Left ventricle myocardium inferior (tissue), 1 donor: ENCODE data around the gene BRPF1. TPM values are rescaled to one million over a fixed set of nuclear protein-coding genes. Genes with fewer than 3 reads are reported as not detected.
A peak's percentile ranks its signal among the peaks of the same experiment; 100 is the strongest.

Experiments
- DNase-seq: peaks from one replicate; pipeline ENCODE4 v3.0.0-alpha.2; 2020
- H3K27ac ChIP-seq: fragments of 200-600 bp; replicated peaks from 2 replicates; pipeline ENCODE4 v1.8.0; 2021
- H3K27me3 ChIP-seq: fragments of 200-600 bp; 2 replicates; pipeline ENCODE4 v1.8.0; 2021; ENCODE audit warnings: low read depth
- H3K36me3 ChIP-seq: fragments of 200-600 bp; 2 replicates; pipeline ENCODE4 v1.8.0; 2021
- H3K4me1 ChIP-seq: fragments of 200-600 bp; 2 replicates; pipeline ENCODE4 v1.8.0; 2021
- H3K4me3 ChIP-seq: fragments of 200-600 bp; 2 replicates; pipeline ENCODE4 v1.8.0; 2021; ENCODE audit warnings: mild to moderate bottlenecking, moderate library complexity
- H3K9me3 ChIP-seq: fragments of 200-600 bp; replicated peaks from 2 replicates; pipeline ENCODE4 v1.8.0; 2021
- CTCF ChIP-seq: fragments of 200-600 bp; IDR thresholded peaks from 2 replicates; pipeline ENCODE4 v1.8.0; 2021; ENCODE audit warnings: antibody characterized with exemption, mild to moderate bottlenecking, borderline replicate concordance
- intact Hi-C: fragments of 100-400 bp; cut with micrococcal nuclease; formaldehyde crosslinking; loops from one replicate; pipeline ENCODE4 v1.11.0; 2022
- total RNA-seq: library from RNA; stranded (reverse); fragmentation: NEBNext Ultra II Directional; extraction: Animal tissue kit (Norgen Biotek cat#: 25700); gene quantifications from one replicate; pipeline ENCODE4 v1.2.1, GENCODE V29; 2021
- donor health status: DM: no; HTN: yes; CAD: no; lungs with severe emphysema.

Gene BRPF1
- total RNA-seq, 1 donor from 2014 or later: 9.4 TPM

- H3K27ac ChIP-seq: peak within 1 kb of the TSS; percentile 99
- peak; percentile 33 for TF ChIP-seq CTCF
- no peaks in the 10 kb centered on the region for H3K27me3 ChIP-seq
- DNase-seq: peak; percentile 94
- H3K4me3 ChIP-seq: peak within 1 kb of the TSS; percentile 98
- no peaks in the 10 kb centered on the region for H3K9me3 ChIP-seq
- intact Hi-C loops: no loop called here
- peaks cover 55% of the 10 kb centered on the region for H3K36me3 ChIP-seq
- H3K4me1 ChIP-seq: peaks cover 61% of the 10 kb centered on the region
Measured at GRCh38 chr3:9792405-9793160, 61.0 kb downstream of the BRPF1 start, which contains the start of the genes ARPC4 and TADA3. Gene ARPC4 (plus strand): TSS chr3:9793082. CDS start chr3:9793122, 40 bp downstream. Gene TADA3 (minus strand): TSS chr3:9792473. CDS start chr3:9791466, 1,007 bp downstream.

GRCh38 chr3:9793161-9793781 is 61.7 kb downstream of the BRPF1 start:
- Histone ChIP-seq H3K27me3 (no peaks in the 10 kb centered on the region), H3K4me3 (peak overlapping the region; percentile 98), H3K27ac (peak overlapping the region; percentile 99), H3K9me3 (no peaks in the 10 kb centered on the region), H3K4me1 (peaks cover 61% of the 10 kb centered on the region), H3K36me3 (peaks cover 56% of the 10 kb centered on the region)
- TF ChIP-seq CTCF: no peak
- no peak for DNase-seq
- intact Hi-C loops: no loop called here

DNA sequence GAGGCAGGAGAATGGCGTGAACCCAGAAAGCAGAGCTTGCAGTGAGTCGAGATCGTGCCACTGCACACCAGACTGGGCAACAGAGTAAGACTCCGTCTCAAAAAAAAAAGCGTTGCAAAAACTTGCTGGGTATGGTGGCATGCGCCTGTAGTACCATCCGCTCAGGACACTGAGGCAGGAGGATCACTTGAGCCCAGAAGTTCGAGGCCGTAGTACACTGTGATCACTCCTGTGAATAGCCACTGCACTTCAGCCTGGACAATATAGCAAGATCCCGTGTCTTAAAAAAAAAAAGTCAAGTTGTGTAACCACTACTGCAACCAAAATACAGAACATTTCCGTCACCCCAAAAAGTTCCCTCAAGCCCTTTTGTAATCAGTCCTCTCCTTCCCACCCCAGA is 62.9 kb downstream of the BRPF1 start:
- intact Hi-C loops: no loop called here
- no peak overlapping the region for H3K27ac ChIP-seq
- no peaks in the 10 kb centered on the region for H3K27me3 ChIP-seq
- no peak for DNase-seq
- H3K9me3 ChIP-seq: no peaks in the 10 kb centered on the region
- H3K36me3 ChIP-seq: peaks cover 59% of the 10 kb centered on the region
- H3K4me1 ChIP-seq: peaks cover 61% of the 10 kb centered on the region
- peak overlapping the region; percentile 98 for H3K4me3 ChIP-seq
- TF ChIP-seq CTCF: no peak

DNA sequence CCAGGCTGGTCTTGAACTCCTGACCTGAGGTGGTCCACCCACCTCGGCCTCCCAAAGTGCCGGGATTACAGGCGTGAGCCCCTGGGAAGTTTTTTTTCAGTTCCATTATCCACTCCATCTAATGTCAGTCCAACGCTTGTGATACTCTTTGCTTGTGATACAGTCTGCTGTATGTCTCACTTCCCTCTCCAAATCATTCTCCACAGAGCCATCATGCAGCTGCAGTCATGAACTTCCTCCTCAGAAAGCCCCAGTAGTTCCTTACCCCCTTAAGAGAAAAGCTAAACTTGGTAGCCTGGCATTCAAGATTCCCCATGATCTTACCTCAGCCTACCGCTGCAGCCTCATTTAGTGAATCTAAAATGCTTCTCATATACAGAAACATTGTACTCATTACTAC is 63.7 kb downstream of the BRPF1 start:
- Histone ChIP-seq H3K27me3 (no peaks in the 10 kb centered on the region), H3K27ac (no peak overlapping the region), H3K36me3 (peaks cover 59% of the 10 kb centered on the region), H3K4me1 (peaks cover 61% of the 10 kb centered on the region), H3K9me3 (no peaks in the 10 kb centered on the region), H3K4me3 (no peak overlapping the region)
- intact Hi-C loops: no loop called here
- no peak for DNase-seq
- no peak for TF ChIP-seq CTCF

DNA sequence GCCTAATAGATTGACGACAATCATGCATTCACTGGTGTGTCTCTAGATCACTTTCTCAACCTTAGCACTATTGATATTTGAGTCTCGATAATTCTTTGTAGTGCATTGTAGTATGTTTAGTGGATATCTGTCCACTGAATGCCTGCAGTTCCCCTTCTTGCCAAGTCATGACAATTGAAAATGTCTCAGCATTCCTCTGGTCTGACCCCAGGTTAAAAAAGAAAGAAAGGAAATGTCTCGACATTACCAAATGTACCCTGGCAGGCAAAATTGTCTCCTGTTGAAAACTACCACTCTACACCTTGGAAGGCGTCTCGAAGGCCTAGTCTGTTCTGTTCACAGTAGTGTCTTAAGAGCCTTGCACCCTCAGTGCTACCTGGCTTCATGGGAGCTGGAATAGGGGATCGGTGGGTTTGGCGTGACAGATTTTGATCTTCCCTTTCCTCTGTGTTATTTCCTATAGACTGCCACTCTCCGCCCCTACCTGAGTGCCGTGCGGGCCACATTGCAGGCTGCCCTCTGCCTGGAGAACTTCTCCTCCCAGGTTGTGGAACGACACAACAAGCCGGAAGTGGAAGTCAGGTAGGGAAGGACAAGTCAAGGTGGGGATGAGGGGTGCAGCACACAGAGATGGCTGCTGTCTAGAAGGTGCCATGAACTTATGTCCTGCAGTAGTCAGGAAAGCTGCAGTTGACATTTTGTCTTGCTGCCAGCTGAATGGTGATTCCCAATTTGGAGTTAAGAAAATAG is 65.8 kb downstream of the BRPF1 start:
- Histone ChIP-seq H3K36me3 (peaks cover 73% of the 10 kb centered on the region), H3K4me3 (no peak overlapping the region), H3K27ac (no peak overlapping the region), H3K4me1 (peaks cover 41% of the 10 kb centered on the region), H3K9me3 (no peaks in the 10 kb centered on the region), H3K27me3 (no peaks in the 10 kb centered on the region)
- intact Hi-C loops: no loop called here
- no peak for DNase-seq
- no peak for TF ChIP-seq CTCF
